ENCODE results near the gene AXL.

Gene AXL

DNA sequence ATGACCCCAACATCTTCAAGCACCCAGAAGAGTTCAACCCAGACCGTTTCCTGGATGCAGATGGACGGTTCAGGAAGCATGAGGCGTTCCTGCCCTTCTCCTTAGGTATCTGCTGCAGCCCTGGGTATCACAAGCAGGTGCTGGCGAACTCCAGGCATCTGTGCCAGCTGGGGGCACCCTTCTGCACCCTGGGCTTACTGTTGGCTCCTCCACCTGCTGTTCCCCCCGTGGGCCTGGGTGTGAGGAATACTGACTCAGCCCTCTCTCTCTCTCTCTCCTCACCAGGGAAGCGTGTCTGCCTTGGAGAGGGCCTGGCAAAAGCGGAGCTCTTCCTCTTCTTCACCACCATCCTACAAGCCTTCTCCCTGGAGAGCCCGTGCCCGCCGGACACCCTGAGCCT is 13.0 kb upstream of the AXL start:
- H2AK5ac ChIP-seq (ENCODE audit: low read length), result no peak overlapping the region
- H3K79me1 ChIP-seq (ENCODE audit: low read length), result no peaks in the 10 kb centered on the region
- H3K79me2 ChIP-seq (ENCODE audit: control insufficient read depth, insufficient read depth, low read length, poor library complexity), result no peaks in the 10 kb centered on the region
- H3K9me3 ChIP-seq (ENCODE audit: insufficient read depth, low read depth, low read length), result no peaks in the 10 kb centered on the region
- no peak overlapping the region for H3K9ac ChIP-seq (ENCODE audit: low read length)
- H3K4me1 ChIP-seq (ENCODE audit: control insufficient read depth in 1 of 2, insufficient read depth in 2 of 2, low read length in 2 of 2), result no peaks in the 10 kb centered on the region
- H3K14ac ChIP-seq (ENCODE audit: low read length), result no peak overlapping the region
- no peak overlapping the region for H2AFZ ChIP-seq (ENCODE audit: insufficient read depth, low read length, poor library complexity)
- H2BK12ac ChIP-seq (ENCODE audit: low read length), result no peak overlapping the region
- H2BK5ac ChIP-seq (ENCODE audit: low read depth, low read length, poor library complexity), result no peak overlapping the region
- H3K36me3 ChIP-seq (ENCODE audit: control insufficient read depth in 1 of 2, insufficient read depth in 2 of 2, low read length in 2 of 2), result peaks cover 9 to 12% of the 10 kb centered on the region in 2 experiments
- no peak overlapping the region for H3K18ac ChIP-seq (ENCODE audit: low read length)
- no peak overlapping the region for H3K4me2 ChIP-seq (ENCODE audit: low read length)
- H3K23ac ChIP-seq (ENCODE audit: low read length), result no peak overlapping the region
- H3K4ac ChIP-seq (ENCODE audit: low read depth, low read length), result no peak overlapping the region
- H3K4me3 ChIP-seq (ENCODE audit: low read depth, low read length), result no peak overlapping the region
- DNase-seq, result no peak
- no peak overlapping the region for H2BK120ac ChIP-seq (ENCODE audit: insufficient read depth, low read length, poor library complexity)
- H3K27me3 ChIP-seq (ENCODE audit: insufficient read depth, low read length), result no peaks in the 10 kb centered on the region
- H4K12ac ChIP-seq (ENCODE audit: low read depth, low read length), result no peak overlapping the region
- H4K91ac ChIP-seq (ENCODE audit: low read depth, low read length), result no peak overlapping the region
- no peak overlapping the region for H3K27ac ChIP-seq (ENCODE audit: low read depth, low read length)
- H4K8ac ChIP-seq (ENCODE audit: low read depth, low read length), result no peak overlapping the region
- no CpG with 5 or more reads among the region's 10 CpGs for WGBS (ENCODE audit: extremely low coverage, insufficient coverage, insufficient read length)

DNA sequence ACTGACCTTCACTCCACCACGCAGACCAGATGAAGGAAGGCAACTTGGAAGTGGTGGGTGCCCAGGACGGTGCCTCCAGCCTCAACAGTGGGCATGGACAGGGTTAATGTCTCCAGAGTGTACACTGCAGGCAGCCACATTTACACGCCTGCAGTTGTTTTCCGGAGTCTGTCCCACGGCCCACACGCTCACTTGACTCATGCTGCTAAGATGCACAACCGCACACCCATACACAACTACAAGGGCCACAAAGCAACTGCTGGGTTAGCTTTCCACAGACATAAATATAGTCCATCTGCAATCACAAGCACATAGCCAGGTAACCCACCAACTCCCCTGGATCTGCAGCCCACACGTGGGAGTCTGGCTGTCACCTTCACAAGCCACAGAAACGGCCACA is 12.6 kb upstream of the AXL start:
- Histone ChIP-seq H3K4me2 (ENCODE audit: low read length) (no peak overlapping the region), H3K36me3 (ENCODE audit: control insufficient read depth in 1 of 2, insufficient read depth in 2 of 2, low read length in 2 of 2) (peaks cover 9 to 12% of the 10 kb centered on the region in 2 experiments), H4K8ac (ENCODE audit: low read depth, low read length) (no peak overlapping the region), H3K79me2 (ENCODE audit: control insufficient read depth, insufficient read depth, low read length, poor library complexity) (no peaks in the 10 kb centered on the region), H3K27ac (ENCODE audit: low read depth, low read length) (no peak overlapping the region), H3K9ac (ENCODE audit: low read length) (no peak overlapping the region), H3K4me3 (ENCODE audit: low read depth, low read length) (no peak overlapping the region), H3K23ac (ENCODE audit: low read length) (no peak overlapping the region), H3K79me1 (ENCODE audit: low read length) (no peaks in the 10 kb centered on the region), H3K9me3 (ENCODE audit: insufficient read depth, low read depth, low read length) (no peaks in the 10 kb centered on the region), H4K91ac (ENCODE audit: low read depth, low read length) (no peak overlapping the region), H3K4ac (ENCODE audit: low read depth, low read length) (no peak overlapping the region), H2BK120ac (ENCODE audit: insufficient read depth, low read length, poor library complexity) (no peak overlapping the region), H2BK12ac (ENCODE audit: low read length) (no peak overlapping the region), H3K27me3 (ENCODE audit: insufficient read depth, low read length) (no peaks in the 10 kb centered on the region), H3K14ac (ENCODE audit: low read length) (no peak overlapping the region), H4K12ac (ENCODE audit: low read depth, low read length) (no peak overlapping the region), H2AFZ (ENCODE audit: insufficient read depth, low read length, poor library complexity) (no peak overlapping the region), H3K4me1 (ENCODE audit: control insufficient read depth in 1 of 2, insufficient read depth in 2 of 2, low read length in 2 of 2) (no peaks in the 10 kb centered on the region), H2AK5ac (ENCODE audit: low read length) (no peak overlapping the region), H3K18ac (ENCODE audit: low read length) (no peak overlapping the region), H2BK5ac (ENCODE audit: low read depth, low read length, poor library complexity) (no peak overlapping the region)
- DNase-seq, result no peak
- no CpG with 5 or more reads among the region's 9 CpGs for WGBS (ENCODE audit: extremely low coverage, insufficient coverage, insufficient read length)

DNA sequence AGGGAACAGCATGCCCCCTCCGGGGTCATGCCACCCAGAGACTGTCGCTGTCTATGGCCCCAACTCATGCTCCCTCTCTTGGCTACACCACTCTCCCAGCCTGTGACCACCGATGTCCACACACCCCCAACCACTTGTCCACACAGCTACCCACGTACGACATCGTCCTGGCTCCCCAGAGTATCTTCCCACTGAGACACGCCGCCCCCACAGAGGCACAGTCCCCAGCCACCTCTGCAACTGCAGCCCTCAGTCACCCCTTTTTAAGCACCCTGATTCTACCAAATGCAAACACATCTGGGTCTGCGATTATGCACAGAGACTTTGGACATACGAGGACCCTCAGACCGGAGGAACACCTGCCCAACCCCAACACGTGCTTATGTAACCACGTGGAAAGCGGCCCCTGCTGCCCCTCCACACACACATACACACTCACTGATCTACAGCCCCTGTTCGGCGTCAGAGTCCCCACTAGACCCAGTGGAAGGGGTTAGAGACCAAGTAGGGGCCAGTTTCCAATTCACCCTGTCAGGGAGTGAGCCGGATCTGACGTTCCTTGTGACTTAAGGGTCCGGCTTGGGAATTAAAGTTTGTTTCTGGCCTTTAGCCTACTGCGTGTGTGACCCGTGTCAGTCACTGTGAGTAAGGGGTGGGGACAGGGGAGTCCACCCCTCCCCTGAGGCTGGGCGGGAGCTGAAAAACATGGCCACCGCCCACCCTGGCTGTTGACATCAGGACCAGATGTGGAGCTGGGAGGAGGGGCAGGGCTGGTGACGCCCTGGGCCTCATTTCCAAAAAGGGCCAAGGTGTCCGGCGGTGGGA is 11.9 kb upstream of the AXL start:
- H4K91ac ChIP-seq (ENCODE audit: low read depth, low read length), result no peak overlapping the region
- H3K79me2 ChIP-seq (ENCODE audit: control insufficient read depth, insufficient read depth, low read length, poor library complexity), result no peaks in the 10 kb centered on the region
- no peak overlapping the region for H3K14ac ChIP-seq (ENCODE audit: low read length)
- H3K4me1 ChIP-seq (ENCODE audit: control insufficient read depth in 1 of 2, insufficient read depth in 2 of 2, low read length in 2 of 2), result no peaks in the 10 kb centered on the region
- no peak overlapping the region for H3K9ac ChIP-seq (ENCODE audit: low read length)
- no peak for DNase-seq
- no peak overlapping the region for H3K4me2 ChIP-seq (ENCODE audit: low read length)
- no peak overlapping the region for H2AFZ ChIP-seq (ENCODE audit: insufficient read depth, low read length, poor library complexity)
- H3K9me3 ChIP-seq (ENCODE audit: insufficient read depth, low read depth, low read length), result no peaks in the 10 kb centered on the region
- no peak overlapping the region for H4K8ac ChIP-seq (ENCODE audit: low read depth, low read length)
- no peak overlapping the region for H3K18ac ChIP-seq (ENCODE audit: low read length)
- H2BK12ac ChIP-seq (ENCODE audit: low read length), result peak overlapping the region; percentile 52
- H4K12ac ChIP-seq (ENCODE audit: low read depth, low read length), result no peak overlapping the region
- no peak overlapping the region for H3K23ac ChIP-seq (ENCODE audit: low read length)
- no peak overlapping the region for H3K27ac ChIP-seq (ENCODE audit: low read depth, low read length)
- peaks cover 7 to 11% of the 10 kb centered on the region in 2 experiments for H3K36me3 ChIP-seq (ENCODE audit: control insufficient read depth in 1 of 2, insufficient read depth in 2 of 2, low read length in 2 of 2)
- H3K4me3 ChIP-seq (ENCODE audit: low read depth, low read length), result no peak overlapping the region
- H3K4ac ChIP-seq (ENCODE audit: low read depth, low read length), result no peak overlapping the region
- H3K79me1 ChIP-seq (ENCODE audit: low read length), result no peaks in the 10 kb centered on the region
- no peaks in the 10 kb centered on the region for H3K27me3 ChIP-seq (ENCODE audit: insufficient read depth, low read length)
- H2AK5ac ChIP-seq (ENCODE audit: low read length), result peak overlapping the region; percentile 40
- WGBS (ENCODE audit: extremely low coverage, insufficient coverage, insufficient read length), result no CpG with 5 or more reads among the region's 26 CpGs
- H2BK120ac ChIP-seq (ENCODE audit: insufficient read depth, low read length, poor library complexity), result no peak overlapping the region
- no peak overlapping the region for H2BK5ac ChIP-seq (ENCODE audit: low read depth, low read length, poor library complexity)

DNA sequence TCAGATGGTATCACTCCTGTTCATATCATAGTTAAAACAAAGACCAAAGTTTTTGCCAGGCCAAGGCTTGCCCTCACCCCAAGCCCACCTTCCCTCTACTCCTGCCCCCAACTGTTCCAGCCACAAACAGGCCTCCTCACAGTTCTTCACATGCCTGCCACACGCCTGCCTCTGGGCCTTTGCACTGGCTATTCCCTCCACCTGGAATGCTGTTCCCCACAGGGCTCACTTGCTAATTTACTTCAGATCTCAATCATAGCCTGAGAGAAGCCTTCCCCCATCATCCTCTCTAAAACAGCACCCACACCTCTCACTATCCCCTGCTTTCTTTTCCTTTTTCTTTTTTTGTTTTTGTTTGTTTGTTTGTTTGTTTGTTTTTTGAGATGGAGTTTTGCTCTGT is 4.9 kb upstream of the AXL start:
- Histone ChIP-seq H3K23ac (ENCODE audit: low read length) (no peak overlapping the region), H3K4me2 (ENCODE audit: low read length) (no peak overlapping the region), H2BK12ac (ENCODE audit: low read length) (no peak overlapping the region), H2BK5ac (ENCODE audit: low read depth, low read length, poor library complexity) (no peak overlapping the region), H4K8ac (ENCODE audit: low read depth, low read length) (no peak overlapping the region), H3K79me1 (ENCODE audit: low read length) (peaks cover 10% of the 10 kb centered on the region), H3K27ac (ENCODE audit: low read depth, low read length) (no peak overlapping the region), H2AK5ac (ENCODE audit: low read length) (no peak overlapping the region), H3K9me3 (ENCODE audit: insufficient read depth, low read depth, low read length) (no peaks in the 10 kb centered on the region), H3K79me2 (ENCODE audit: control insufficient read depth, insufficient read depth, low read length, poor library complexity) (peaks cover 2% of the 10 kb centered on the region), H3K4ac (ENCODE audit: low read depth, low read length) (no peak overlapping the region), H4K12ac (ENCODE audit: low read depth, low read length) (no peak overlapping the region), H3K18ac (ENCODE audit: low read length) (no peak overlapping the region), H3K14ac (ENCODE audit: low read length) (no peak overlapping the region), H3K36me3 (ENCODE audit: control insufficient read depth in 1 of 2, insufficient read depth in 2 of 2, low read length in 2 of 2) (peaks cover 0 to 2% of the 10 kb centered on the region in 2 experiments), H3K27me3 (ENCODE audit: insufficient read depth, low read length) (no peaks in the 10 kb centered on the region), H3K4me1 (ENCODE audit: control insufficient read depth in 1 of 2, insufficient read depth in 2 of 2, low read length in 2 of 2) (peaks cover 0 to 13% of the 10 kb centered on the region in 2 experiments), H4K91ac (ENCODE audit: low read depth, low read length) (no peak overlapping the region), H2AFZ (ENCODE audit: insufficient read depth, low read length, poor library complexity) (no peak overlapping the region), H3K4me3 (ENCODE audit: low read depth, low read length) (no peak overlapping the region), H2BK120ac (ENCODE audit: insufficient read depth, low read length, poor library complexity) (no peak overlapping the region), H3K9ac (ENCODE audit: low read length) (no peak overlapping the region)
- no CpG with 5 or more reads among the region's 1 CpG for WGBS (ENCODE audit: extremely low coverage, insufficient coverage, insufficient read length)
- no peak for DNase-seq

All from trophoblast cell (in vitro differentiated cells and primary cell).